ENCODE measurements around the gene ANKRD10.

- no peak for TF ChIP-seq CTCF (IDR thresholded peaks at IDR 0.05)
- no peak for TF ChIP-seq ZFX (IDR thresholded peaks at IDR 0.05; ENCODE audit: borderline replicate concordance)
Observed at GRCh38 chr13:110832205-110832479, 82.7 kb downstream of the ANKRD10 start.

All from 22Rv1 (cell line).